Hepatocyte (in vitro differentiated cells): Measurements from ENCODE around the gene HSPA12A.

Experiments used
- EZH2 ChIP-seq: fragments of 200-600 bp; sonication (generic); IDR thresholded peaks from 2 replicates; pipeline ENCODE4 v1.6.1; 2016; ENCODE audit warnings: antibody characterized with exemption, mild to moderate bottlenecking, borderline replicate concordance
- TF ChIP-seq, protein P1 (sequence below): fragments of 200-600 bp; sonication (generic); IDR thresholded peaks from 2 replicates; pipeline ENCODE4 v1.5.1; 2016; ENCODE audit warnings: antibody characterized with exemption, mild to moderate bottlenecking; ENCODE audit not compliant: poor library complexity

DNA sequence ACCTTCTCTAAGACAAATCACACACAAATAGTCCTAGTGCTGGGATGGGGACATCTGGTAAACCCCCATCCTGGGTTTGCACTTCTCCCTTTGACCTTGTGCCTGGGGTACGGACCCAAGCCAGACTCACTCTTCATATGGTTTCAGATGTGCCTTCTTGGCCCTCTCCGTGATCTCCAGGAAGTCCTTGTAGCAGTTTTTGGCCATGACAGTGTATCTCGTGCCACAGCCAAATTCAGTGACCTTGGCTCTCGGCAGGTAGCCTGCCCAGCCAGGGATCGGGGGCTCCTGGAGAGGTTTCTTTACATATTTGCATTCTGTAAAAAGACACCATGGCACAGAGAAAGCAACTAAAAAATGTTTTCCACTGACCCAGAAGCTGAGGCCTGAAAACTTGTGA, 77.7 kb downstream of the HSPA12A start:
- TF ChIP-seq, protein P1, sequence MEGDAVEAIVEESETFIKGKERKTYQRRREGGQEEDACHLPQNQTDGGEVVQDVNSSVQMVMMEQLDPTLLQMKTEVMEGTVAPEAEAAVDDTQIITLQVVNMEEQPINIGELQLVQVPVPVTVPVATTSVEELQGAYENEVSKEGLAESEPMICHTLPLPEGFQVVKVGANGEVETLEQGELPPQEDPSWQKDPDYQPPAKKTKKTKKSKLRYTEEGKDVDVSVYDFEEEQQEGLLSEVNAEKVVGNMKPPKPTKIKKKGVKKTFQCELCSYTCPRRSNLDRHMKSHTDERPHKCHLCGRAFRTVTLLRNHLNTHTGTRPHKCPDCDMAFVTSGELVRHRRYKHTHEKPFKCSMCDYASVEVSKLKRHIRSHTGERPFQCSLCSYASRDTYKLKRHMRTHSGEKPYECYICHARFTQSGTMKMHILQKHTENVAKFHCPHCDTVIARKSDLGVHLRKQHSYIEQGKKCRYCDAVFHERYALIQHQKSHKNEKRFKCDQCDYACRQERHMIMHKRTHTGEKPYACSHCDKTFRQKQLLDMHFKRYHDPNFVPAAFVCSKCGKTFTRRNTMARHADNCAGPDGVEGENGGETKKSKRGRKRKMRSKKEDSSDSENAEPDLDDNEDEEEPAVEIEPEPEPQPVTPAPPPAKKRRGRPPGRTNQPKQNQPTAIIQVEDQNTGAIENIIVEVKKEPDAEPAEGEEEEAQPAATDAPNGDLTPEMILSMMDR = no peak
- no peak for TF ChIP-seq EZH2
